ENCODE results near the gene PLS3.

Gene PLS3

DNA sequence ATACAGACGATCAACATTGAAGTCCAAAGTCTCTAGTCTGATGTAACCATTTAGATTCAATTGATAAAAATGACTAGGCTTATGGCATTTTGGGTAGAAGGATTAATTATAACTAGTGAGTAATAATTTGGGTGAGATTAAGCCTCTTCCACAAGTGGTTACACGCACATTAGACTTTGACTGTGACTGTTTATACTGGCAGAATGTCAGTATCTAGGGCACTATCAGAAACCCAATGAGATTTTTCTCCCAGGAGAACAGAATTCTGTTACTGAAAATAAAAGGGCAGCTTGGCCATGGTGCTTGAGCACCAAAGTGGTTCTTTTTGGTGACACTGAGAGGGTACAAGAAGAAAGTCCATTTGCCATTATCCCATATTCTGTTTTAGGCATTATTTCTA lies 3.3 kb downstream of the PLS3 start:
- no peak for DNase-seq (ENCODE audit: extremely low read depth in 1 of 2, low read depth in 1 of 2)

DNA sequence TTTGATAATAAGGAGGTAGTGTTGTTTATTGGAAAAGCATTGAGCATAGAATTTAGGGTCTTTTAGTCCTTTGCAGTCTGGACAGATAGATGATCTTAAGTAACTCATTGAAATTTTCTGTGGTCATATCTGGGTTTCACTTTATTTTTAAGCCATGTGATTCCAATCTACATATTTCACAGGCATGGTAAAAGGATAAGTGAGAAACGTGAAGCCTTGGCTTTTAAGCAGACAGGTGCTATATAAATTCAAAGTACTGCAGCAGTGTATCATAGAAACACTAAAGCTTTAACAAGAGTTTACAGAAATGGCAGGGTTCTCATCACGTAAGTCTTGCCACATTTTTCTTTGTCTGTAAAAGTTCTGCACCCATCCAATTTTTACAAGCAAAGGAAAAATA lies 4.9 kb downstream of the PLS3 start:
- no peak for DNase-seq (ENCODE audit: extremely low read depth in 1 of 2, low read depth in 1 of 2)

DNA sequence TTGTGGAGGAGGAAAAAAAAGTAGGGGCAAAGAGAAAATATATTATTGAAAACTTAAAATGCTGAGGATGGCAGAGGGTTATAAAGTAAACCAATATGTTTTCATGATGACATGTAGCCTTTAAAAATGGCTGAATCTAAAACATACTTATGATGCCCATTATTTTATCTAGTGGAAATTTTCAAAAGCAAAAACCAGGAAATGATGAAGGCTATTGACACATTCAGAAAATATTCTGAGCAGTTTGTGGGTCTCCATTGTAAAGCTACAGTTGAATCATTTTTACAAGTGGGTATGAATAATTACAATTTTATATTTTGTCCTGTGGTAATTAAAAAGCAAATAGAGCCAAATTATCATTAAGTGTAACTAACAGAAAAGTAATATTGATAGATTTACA lies 10.7 kb downstream of the PLS3 start:
- DNase-seq (ENCODE audit: extremely low read depth in 1 of 2, low read depth in 1 of 2): no peak

DNA sequence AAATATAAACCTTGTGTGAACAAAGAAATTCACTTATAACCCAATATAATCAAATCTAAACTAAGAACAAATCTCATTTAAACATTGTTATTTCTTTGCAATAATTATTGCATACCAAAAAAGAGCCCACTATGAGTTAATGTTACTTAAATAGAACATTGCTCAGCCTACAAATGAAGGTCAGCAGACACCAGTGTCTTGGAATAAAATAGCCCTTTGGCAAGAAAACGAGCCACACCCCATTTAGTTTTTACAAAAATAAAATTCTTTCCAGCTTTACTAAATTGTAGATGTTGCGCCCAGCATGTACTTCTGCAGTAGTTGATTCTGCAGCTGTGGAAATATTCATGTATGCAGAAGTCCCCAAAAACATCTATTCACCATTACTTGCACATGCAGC lies 12.2 kb downstream of the PLS3 start:
- DNase-seq (ENCODE audit: extremely low read depth in 1 of 2, low read depth in 1 of 2): no peak

DNA sequence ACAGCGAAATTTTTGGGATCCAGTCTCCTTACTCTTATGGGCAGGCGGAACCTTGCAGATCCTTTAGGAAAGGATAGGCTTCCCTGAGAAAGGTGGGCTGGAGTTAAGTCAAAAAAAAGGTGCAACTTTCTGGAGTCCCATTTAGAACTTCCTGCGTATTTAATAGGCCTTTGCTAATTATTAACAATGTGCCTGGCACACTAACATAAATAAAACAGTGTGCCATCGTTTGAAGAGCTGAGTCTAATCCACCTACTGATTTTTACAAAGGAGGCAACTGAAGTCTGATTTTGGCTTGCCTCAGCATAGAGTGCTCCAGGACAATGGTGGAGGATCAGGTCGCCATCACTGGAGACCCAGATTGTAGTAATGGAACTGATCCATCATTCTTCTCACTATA lies 15.7 kb downstream of the PLS3 start:
- DNase-seq (ENCODE audit: extremely low read depth in 1 of 2, low read depth in 1 of 2): no peak

DNA sequence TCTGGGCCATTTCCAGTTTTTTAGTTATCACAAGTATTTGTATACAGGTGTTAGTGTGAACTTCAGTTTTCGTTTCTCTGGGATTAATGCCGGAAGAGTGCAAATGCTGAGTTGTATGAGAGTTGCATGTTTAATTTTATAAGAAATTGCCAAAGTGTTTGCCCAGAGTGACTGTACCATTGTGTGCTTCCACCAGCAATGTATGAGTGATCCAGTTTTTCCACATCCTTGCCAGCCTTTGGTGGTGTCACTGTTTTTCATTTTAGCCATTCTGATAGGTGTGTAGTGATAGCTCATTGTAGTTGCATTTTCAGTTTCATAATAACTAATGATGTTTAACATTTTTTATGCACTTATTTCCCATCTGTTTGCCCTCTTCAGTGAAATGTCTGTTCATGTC lies 18.4 kb downstream of the PLS3 start:
- no peak for DNase-seq (ENCODE audit: extremely low read depth in 1 of 2, low read depth in 1 of 2)

DNA sequence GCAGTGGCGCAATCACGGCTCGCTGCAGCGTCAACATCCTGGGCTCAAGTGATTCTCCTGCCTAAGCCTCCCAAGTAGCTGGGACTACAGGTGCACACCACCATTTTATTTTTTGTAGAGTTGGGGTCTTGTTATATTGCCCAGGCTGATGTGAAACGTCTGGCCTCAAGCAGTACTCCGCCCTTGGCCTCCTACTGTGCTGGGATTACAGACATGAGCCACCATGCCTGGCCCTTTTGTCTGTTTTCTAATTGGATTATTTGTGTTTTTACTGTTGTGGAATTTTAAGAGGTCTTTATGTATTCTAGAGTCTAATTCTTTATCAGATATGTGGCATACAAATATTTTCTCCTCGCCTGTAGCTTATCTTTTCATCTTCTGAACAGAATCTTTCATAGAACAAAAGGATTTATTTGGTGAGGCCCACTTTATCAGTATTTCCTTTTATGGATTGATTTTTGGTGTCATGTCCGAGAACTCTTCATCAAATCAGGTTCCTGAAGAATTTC lies 18.9 kb downstream of the PLS3 start:
- DNase-seq (ENCODE audit: extremely low read depth in 1 of 2, low read depth in 1 of 2): no peak

DNA sequence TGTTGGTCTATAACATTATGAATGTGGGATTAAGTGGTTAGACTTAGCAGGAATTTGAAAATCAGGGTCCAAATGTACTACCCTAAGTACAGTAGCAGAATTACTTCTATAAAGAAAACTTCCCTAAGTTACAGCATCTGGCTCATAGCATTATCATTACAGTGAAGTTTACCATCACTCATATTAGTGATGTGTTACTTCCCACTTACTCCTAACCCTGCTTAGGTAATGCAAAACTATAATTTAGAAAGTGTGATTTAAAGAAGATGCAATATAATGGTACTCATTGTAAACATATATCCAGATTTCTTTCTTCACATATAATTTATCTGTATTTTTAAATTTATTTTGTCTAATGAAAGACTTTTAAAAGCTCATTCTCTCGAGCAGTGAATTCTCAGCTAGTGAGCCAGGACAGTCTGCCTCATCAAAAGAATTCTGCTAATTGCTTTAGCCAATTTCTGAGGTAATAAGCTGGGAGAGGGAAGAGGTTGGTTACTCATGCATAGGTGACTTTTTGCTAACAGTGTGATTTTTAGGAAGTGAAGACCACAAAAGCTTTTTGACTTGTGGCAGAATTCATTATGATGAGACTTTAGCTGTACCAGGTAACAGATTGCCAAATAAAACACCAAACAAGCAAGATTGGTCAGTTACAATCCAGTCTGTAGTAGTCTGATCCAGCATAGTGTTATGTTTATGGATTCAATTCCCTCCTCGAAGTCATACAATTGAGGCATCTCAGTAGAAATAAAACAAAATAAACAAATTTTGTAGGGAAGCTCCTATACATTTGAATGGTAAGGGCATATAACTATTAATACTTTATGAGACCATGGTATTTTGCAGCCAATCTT lies 21.0 kb downstream of the PLS3 start:
- DNase-seq (ENCODE audit: extremely low read depth in 1 of 2, low read depth in 1 of 2): no peak

DNA sequence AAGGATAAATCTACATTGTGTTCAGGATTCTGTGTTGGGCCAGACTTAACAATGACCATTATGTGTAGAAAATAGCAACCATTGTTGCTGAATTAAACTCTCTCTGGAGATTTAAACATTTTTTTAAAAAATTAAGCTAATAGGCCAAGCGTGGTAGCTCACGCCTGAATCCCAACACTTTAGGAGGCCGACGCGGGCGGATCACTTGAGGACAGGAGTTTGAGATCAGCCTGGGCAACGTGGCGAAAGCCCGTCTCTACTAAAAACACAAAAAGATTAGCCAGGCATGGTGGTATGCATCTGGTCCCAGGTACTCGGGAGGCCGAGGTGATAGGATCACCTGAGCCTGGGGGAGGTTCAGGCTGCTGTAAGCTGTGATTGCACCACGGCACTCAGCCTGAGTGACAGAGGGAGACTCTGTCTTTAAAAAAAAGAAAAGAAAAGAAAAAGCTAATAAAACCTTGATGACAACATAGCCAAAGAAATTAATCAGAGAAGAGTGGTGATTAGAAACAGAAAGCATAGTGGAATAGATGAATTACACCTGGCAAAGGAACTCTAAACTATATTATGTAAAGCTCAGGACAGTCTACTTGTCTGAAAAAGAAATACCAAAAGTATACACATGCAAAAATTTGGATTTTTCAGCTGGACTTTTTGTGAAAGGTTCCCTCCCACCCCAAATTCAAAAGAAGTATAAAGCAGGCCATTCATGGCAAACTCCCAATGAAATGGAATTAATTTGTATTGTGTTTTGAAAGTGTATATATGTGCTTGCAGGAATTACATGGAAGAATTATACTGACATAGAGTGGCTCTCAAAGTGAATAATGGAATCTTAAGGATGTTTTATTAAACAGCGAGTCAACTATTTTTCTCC lies 21.9 kb downstream of the PLS3 start:
- DNase-seq (ENCODE audit: extremely low read depth in 1 of 2, low read depth in 1 of 2): no peak

DNA sequence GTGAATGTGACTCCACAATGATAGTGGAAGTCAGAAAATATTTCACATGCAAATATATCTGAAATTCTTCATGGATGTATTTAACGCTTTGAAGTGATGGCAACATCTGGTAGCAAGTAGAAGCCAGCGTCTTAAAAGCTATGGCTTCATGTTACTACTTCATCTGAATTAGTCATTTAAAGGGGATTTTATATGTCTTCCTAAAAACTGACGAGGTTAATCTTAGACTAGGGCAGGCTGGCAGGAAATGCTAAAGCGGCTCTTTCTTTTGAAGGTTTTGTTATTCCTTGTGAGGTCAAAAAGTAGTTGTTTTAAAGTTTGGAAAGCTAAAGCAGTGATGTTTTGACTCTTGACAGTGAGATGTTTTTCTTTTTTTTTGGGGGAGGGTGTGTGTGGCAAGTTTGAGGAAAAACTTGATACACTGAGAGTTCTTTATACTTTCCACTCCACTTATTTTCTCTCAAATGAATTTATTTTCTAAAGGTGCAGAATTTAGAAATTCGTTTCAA lies 22.6 kb downstream of the PLS3 start:
- no peak for DNase-seq (ENCODE audit: extremely low read depth in 1 of 2, low read depth in 1 of 2)

DNA sequence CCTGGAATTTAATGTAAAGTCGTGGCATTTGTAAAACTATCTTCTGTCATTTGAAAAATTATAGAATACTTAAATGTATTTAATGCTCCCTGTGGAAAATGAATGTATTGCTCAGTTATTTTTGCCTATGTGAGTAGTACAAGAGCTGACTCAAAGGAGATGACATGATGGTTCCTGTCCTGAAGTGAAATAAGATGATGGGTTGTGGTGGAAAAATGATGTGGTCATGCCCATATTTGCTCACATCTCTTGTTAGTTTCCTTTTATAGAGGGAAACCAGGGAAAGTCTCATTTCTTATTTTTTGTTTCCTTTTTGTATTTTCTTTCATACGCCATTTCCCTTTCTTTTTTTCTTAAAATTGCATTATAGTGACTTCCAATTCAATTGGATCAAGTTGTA lies 23.7 kb downstream of the PLS3 start:
- DNase-seq (ENCODE audit: extremely low read depth in 1 of 2, low read depth in 1 of 2): no peak

DNA sequence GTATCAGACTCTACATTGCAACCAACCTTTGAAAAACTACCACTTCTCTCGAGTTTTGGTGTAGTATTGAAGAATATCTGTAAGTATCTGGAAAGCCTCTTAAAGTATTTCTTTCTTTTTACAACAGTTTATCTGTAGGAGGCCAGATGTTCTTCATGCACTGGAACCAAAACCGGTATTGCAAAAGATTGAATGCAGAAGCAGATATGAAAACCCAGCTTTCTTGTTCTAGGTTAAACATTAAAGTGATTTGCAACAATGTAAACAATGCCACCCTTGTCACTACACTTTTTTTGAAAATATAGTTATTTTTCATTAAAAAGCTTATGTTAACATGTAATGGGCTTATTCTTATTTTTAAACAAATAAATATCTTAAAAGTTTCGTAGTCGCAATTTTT lies 27.2 kb downstream of the PLS3 start:
- no peak for DNase-seq (ENCODE audit: extremely low read depth in 1 of 2, low read depth in 1 of 2)

DNA sequence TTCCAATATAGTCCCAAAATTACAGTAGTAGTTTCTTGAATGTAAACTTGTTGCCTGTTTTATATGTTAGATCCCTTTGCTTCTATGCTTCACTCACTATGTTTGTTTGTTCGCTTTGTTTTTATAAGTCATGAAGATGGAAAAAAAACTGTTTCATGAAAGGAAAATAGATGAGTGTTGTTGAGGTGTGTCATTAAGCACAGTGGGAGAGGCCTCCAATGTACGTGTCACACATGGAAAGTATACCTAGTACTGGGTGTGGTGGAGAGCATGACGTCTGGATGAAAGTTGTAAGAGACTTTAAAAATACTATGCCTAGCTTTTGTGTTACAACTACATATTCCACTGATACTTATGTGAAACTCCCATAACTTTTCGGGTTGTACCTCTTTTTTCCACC lies 28.4 kb downstream of the PLS3 start:
- DNase-seq (ENCODE audit: extremely low read depth in 1 of 2, low read depth in 1 of 2): no peak

DNA sequence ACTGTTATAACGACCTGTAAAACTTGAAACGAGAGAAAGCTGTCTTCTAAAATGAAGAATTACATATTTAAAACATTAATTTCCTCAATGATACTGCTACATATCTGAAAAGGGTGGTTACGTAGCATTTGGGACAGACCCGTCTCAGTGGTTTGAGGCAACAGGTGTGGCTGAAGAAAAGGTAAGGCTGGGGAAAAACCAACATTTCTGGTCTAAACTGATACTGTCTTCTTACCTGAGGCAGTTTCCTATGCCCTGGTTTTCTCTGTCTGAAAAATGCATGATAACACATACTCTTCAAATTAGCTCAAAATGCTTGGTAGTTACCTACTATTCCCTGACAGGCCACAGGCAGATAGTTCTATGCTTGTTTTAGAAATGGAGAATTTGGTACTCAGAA lies 30.4 kb downstream of the PLS3 start:
- no peak for DNase-seq (ENCODE audit: extremely low read depth in 1 of 2, low read depth in 1 of 2)

DNA sequence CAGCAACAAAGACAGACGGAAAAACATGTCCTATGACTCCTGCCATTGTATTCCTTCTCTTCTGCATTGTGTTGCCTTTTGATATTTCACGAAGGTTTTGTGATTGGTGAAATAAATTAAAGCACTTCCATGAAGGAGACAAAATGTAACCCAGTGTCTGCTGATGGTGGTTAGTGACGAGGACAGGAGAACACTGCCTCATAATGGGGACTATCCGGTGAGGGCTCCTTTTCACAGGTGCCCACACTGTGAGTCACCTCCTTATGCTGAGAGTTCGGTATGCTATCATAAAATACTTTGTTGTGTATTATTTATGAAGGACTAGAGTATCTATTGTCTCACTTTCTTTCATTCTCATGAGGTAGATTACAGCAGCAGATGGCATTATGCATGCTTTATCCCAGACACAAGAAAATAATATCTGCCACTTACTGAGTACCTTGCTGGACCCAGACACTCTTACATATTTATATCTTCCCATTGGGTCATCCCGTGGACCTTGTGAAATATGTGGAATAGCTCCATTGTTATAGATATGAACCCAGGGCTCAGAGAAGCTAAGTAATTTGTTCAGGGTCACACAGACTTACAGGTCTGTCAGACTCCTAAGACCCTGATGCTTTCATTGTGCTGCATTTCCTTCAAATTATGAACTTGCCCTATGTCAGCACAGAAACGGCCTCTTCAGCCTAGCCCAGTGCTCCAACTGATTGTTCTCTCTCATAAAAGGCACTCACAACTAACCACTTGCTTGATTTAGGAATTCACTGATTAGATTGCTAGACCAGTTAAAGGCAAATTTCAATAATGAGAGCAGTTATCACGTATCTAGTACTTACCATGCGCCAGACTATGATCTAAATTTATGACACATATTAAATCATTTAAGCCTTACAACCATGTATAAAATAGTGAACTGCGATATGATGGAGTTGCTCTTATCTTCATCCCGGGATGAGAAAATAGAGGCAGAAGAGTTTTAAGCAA lies 31.2 kb downstream of the PLS3 start:
- DNase-seq (ENCODE audit: extremely low read depth in 1 of 2, low read depth in 1 of 2): no peak

DNA sequence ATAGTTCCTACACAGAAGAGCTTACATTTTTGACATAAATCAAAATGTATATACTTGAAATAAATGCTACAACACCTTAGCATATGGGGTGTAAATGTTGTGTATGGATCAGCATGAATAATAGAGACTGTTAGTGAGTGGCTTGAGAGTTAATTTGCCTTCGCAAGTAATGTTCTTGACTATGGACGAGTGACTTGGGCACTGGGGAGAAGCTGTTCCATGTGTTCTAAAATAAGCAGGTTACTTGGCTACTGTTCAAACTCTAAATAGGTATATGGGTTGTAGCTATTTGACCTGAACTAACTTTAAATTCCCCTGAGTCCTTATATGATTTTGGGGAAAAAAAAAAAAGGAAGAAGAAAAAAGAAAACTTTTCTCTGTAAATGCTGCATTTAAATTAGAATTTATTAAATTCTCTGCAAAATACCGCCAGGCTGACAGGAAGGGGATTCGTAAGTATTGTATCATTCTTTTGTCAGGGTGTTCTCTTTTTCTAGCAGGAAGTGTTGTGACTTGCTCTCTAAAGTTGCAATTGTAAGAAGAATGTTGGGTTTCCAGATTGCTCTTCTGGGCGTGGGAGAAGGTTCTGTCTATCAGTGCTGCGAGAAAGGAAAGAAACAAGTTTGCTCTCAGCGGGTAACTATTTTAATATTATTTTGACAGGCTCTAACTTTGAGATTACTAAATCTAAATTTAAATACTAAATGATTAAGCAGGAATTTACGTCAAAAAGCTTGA lies 32.2 kb downstream of the PLS3 start:
- no peak for DNase-seq (ENCODE audit: extremely low read depth in 1 of 2, low read depth in 1 of 2)

DNA sequence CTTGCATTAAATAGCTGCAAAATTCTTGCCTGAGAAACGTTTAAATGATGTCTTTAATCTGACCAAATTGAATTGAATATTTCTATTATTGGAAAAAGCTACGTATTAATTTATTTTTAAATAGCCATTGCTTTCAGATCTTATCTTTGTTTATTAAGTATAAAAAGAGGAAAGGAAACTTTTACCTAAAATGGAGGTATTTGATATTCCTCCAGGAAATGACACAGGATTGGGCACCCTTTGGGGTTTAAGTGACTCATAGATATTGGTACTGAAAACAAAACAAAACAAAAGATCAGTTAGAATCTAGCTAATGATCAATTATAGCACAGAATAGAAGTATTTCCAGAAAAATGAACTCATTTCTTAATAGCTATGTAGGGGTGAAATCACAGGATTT lies 34.1 kb downstream of the PLS3 start:
- no peak for DNase-seq (ENCODE audit: extremely low read depth in 1 of 2, low read depth in 1 of 2)

DNA sequence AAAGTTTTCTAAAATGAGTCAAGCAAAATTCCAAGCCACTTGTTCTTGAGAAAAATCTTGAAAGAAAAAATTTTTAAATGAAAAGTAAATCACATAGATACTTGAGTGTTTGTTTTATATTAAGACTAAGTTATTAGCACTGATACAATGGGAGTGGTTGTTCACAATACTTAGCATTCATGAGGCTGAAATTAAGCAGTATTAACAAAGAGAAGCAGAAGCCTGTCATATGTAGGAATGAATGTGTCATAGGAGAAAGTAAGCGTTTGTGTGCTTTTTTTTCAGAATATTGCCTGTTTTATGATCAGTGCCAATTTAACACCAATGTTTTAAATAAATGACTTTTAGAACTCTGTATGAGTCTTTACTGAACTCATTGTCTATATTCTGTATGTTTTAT lies 37.6 kb downstream of the PLS3 start:
- DNase-seq (ENCODE audit: extremely low read depth in 1 of 2, low read depth in 1 of 2): no peak

DNA sequence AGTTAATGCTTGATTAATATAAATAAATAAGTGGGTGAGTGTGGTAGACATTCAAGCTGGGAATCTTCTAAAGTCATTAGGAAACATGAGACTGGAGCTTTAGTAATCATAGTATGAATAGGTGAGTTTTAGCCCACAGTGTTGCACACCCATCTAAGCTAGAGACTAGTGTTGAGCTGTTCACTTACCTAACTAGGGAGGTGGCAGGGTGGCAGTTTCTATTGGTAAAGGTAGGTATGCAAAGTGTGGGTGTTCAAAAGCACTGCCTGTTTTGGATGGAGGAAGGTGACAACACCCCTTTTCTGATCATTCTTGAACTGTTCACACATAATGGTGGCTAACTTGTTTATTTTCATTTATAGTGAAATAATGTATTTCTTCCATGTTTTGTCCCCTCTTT lies 41.3 kb downstream of the PLS3 start:
- DNase-seq (ENCODE audit: extremely low read depth in 1 of 2, low read depth in 1 of 2): no peak
